Activated CD4-positive, alpha-beta T cell treated with anti-CD3 and anti-CD28 coated beads for 24 hours (primary cell): Measurements from ENCODE around the gene CSNK1D.
"Not testable (repeated sequence)": the region's sequence is repeated elsewhere in the genome, so short reads cannot be mapped to it uniquely, and the experiment has no call there.

ENCODE experiments used
- DNase-seq, 2 donors: peaks; one replicate each; pipeline ENCODE4 v3.0.0-alpha.2; 2020; ENCODE audit warnings: low read depth in 2 of 2

Gene CSNK1D

GRCh38 chr17:82193050-82193449 is 80.5 kb downstream of the CSNK1D start:
- not testable (repeated sequence) for DNase-seq
